HG03097 (cell line): ENCODE measurements around the gene VTN.
"Not testable (repeated sequence)": the region's sequence is repeated elsewhere in the genome, so short reads cannot be mapped to it uniquely, and the experiment has no call there.

Experiments used
- ATAC-seq: cut with Tn5 transposase; IDR thresholded peaks from one replicate; pipeline ENCODE4 v1.9.1; 2021; ENCODE audit not compliant: unreplicated experiment, low FRiP score

The VTN gene

GRCh38 chr17:28345419-28346198 lies 24.5 kb downstream of the VTN start:
- ATAC-seq, result no peak

- no peak for ATAC-seq
Measured at GRCh38 chr17:28344435-28344901, 25.6 kb downstream of the VTN start.

- ATAC-seq, result no peak
Measured at GRCh38 chr17:28344011-28344410, 26.1 kb downstream of the VTN start.

GRCh38 chr17:28343491-28343932 lies 26.6 kb downstream of the VTN start:
- no peak for ATAC-seq

- ATAC-seq, result no peak
Measured at GRCh38 chr17:28342313-28342712, 27.8 kb downstream of the VTN start.

GRCh38 chr17:28341516-28341915 lies 28.6 kb downstream of the VTN start:
- ATAC-seq, result no peak

GRCh38 chr17:28340374-28340773 lies 29.7 kb downstream of the VTN start:
- no peak for ATAC-seq

GRCh38 chr17:28339431-28339830 lies 30.7 kb downstream of the VTN start:
- ATAC-seq, result no peak

GRCh38 chr17:28338769-28339212 lies 31.3 kb downstream of the VTN start:
- not testable (repeated sequence) for ATAC-seq

- ATAC-seq, result no peak
Measured at GRCh38 chr17:28338056-28338768, 31.9 kb downstream of the VTN start.

GRCh38 chr17:28335959-28336871 lies 33.9 kb downstream of the VTN start:
- no peak for ATAC-seq

- peak; percentile 93 for ATAC-seq
Measured at GRCh38 chr17:28335201-28335958, 34.7 kb downstream of the VTN start, which contains the start of the genes IFT20 and TNFAIP1. TSS of gene IFT20 (minus strand) at chr17:28335472. CDS start at chr17:28331985, 3,487 bp downstream. TSS of gene TNFAIP1 (plus strand) at chr17:28335761. CDS start at chr17:28339522, 3,761 bp downstream.

GRCh38 chr17:28334666-28335200 lies 35.4 kb downstream of the VTN start:
- no peak for ATAC-seq

- no peak for ATAC-seq
Measured at GRCh38 chr17:28334171-28334570, 35.9 kb downstream of the VTN start.

- ATAC-seq, result no peak
Measured at GRCh38 chr17:28333083-28333746, 36.9 kb downstream of the VTN start.

GRCh38 chr17:28331891-28332420 lies 38.2 kb downstream of the VTN start:
- no peak for ATAC-seq

GRCh38 chr17:28330671-28331070 lies 39.4 kb downstream of the VTN start:
- ATAC-seq, result no peak

- ATAC-seq, result no peak
Measured at GRCh38 chr17:28328325-28328724, 41.8 kb downstream of the VTN start.

- ATAC-seq, result no peak
Measured at GRCh38 chr17:28327709-28328108, 42.4 kb downstream of the VTN start.
